Measurements from ENCODE around the gene FUCA1.

The FUCA1 gene

GRCh38 chr1:23867895-23868556 is at the start of gene FUCA1:
Gene FUCA1 (minus strand): TSS chr1:23868290. CDS start chr1:23868286, 4 bp downstream.
- Histone ChIP-seq H3K27ac (ENCODE audit: poor library complexity, severe bottlenecking) (peak within 1 kb of the TSS; percentile 83), H3K36me3 (ENCODE audit: low read depth) (peaks cover 20% of the 10 kb centered on the region), H3K9me3 (ENCODE audit: severe bottlenecking) (peaks cover 2% of the 10 kb centered on the region), H3K4me1 (ENCODE audit: insufficient read depth, poor library complexity, severe bottlenecking) (peaks cover 26% of the 10 kb centered on the region), H3K4me3 (ENCODE audit: severe bottlenecking) (peak within 1 kb of the TSS; percentile 54), H3K27me3 (ENCODE audit: insufficient read depth, poor library complexity, severe bottlenecking) (no peaks in the 10 kb centered on the region)
- peak; percentile 98 for TF ChIP-seq CTCF (IDR thresholded peaks at IDR 0.05; ENCODE audit: poor library complexity, severe bottlenecking)
- DNase-seq (ENCODE audit: low spot score), result peak; percentile 86
- ATAC-seq (ENCODE audit: low read depth), result peak; percentile 80

- H3K9me3 ChIP-seq (ENCODE audit: severe bottlenecking), result no peaks in the 10 kb centered on the region
- no peaks in the 10 kb centered on the region for H3K36me3 ChIP-seq (ENCODE audit: low read depth)
- no peak overlapping the region for H3K4me3 ChIP-seq (ENCODE audit: severe bottlenecking)
- H3K4me1 ChIP-seq (ENCODE audit: insufficient read depth, poor library complexity, severe bottlenecking), result no peaks in the 10 kb centered on the region
- ATAC-seq (ENCODE audit: low read depth) (peak; percentile 96), DNase-seq (ENCODE audit: low spot score) (no peak)
- no peak overlapping the region for H3K27ac ChIP-seq (ENCODE audit: poor library complexity, severe bottlenecking)
- TF ChIP-seq CTCF (IDR thresholded peaks at IDR 0.05; ENCODE audit: poor library complexity, severe bottlenecking), result peak; percentile 79
- H3K27me3 ChIP-seq (ENCODE audit: insufficient read depth, poor library complexity, severe bottlenecking), result no peaks in the 10 kb centered on the region
These were observed 48.4 kb upstream of the FUCA1 start for GRCh38 chr1:23916209-23917131.

GRCh38 chr1:23915466-23915865 is 47.4 kb upstream of the FUCA1 start:
- Histone ChIP-seq H3K27me3 (ENCODE audit: insufficient read depth, poor library complexity, severe bottlenecking) (no peaks in the 10 kb centered on the region), H3K9me3 (ENCODE audit: severe bottlenecking) (no peaks in the 10 kb centered on the region), H3K4me1 (ENCODE audit: insufficient read depth, poor library complexity, severe bottlenecking) (no peaks in the 10 kb centered on the region), H3K27ac (ENCODE audit: poor library complexity, severe bottlenecking) (no peak overlapping the region), H3K36me3 (ENCODE audit: low read depth) (no peaks in the 10 kb centered on the region), H3K4me3 (ENCODE audit: severe bottlenecking) (no peak overlapping the region)
- no peak for ATAC-seq (ENCODE audit: low read depth)
- DNase-seq (ENCODE audit: low spot score), result no peak
- no peak for TF ChIP-seq CTCF (IDR thresholded peaks at IDR 0.05; ENCODE audit: poor library complexity, severe bottlenecking)

GRCh38 chr1:23914921-23915320 is 46.8 kb upstream of the FUCA1 start:
- Histone ChIP-seq H3K4me3 (ENCODE audit: severe bottlenecking) (no peak overlapping the region), H3K27ac (ENCODE audit: poor library complexity, severe bottlenecking) (no peak overlapping the region), H3K36me3 (ENCODE audit: low read depth) (no peaks in the 10 kb centered on the region), H3K27me3 (ENCODE audit: insufficient read depth, poor library complexity, severe bottlenecking) (no peaks in the 10 kb centered on the region), H3K4me1 (ENCODE audit: insufficient read depth, poor library complexity, severe bottlenecking) (no peaks in the 10 kb centered on the region), H3K9me3 (ENCODE audit: severe bottlenecking) (no peaks in the 10 kb centered on the region)
- DNase-seq (ENCODE audit: low spot score) (no peak), ATAC-seq (ENCODE audit: low read depth) (no peak)
- no peak for TF ChIP-seq CTCF (IDR thresholded peaks at IDR 0.05; ENCODE audit: poor library complexity, severe bottlenecking)

Data from RWPE2 (cell line).